ENCODE measurements around the gene CCNL1. TPM values are rescaled to one million over a fixed set of nuclear protein-coding genes. Genes with fewer than 3 reads are reported as not detected.

Gene CCNL1
- total RNA-seq, 1 experiment from 2014 or later, result 118 TPM

DNA sequence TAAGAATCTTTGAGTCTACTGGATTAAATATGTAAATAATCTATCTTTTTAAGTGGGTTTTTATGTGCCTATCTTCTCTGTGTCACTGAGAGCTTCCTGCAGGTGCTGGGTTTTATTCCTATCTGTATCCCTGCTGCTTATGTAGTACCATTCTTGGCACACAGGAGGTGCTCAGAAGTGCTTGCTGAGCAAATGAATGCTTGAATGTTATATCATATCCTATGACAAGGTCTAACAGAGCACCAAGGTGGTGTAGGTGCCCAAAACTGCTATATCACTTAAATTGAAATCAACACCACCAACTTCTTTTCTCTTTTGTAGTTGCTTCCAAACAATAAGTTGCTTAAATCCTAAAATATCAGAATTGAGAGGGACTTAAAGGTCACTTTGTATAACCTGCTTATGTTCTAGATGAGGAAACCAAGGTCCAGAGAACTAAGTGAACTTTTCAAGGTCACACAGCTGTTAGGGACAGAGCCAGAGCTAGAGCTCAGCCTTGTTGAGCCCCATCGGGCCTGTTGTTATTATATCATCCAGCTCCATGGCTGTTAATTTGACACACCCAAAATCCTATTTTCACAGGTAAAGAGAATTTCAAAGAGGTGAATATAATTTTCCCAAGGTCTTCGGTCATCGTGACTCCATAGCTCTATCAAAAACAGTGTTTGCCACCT lies 46.0 kb downstream of the CCNL1 start:
- intact Hi-C loops (cut with micrococcal nuclease; ENCODE audit: unreplicated experiment) (no loop called here), in situ Hi-C loops (cut with HindIII; ENCODE audit: low pct_unique_long_range_greater_than_20kb, low sequenced_read_pairs) (no loop called here)
- Histone ChIP-seq H3K27ac (ENCODE audit: low read length) (no peak overlapping the region), H3K4me3 (ENCODE audit: low read depth in 2 of 2, low read length in 2 of 2) (no peak overlapping the region), H3K9me3 (ENCODE audit: control insufficient read depth, insufficient read depth, low read depth, low read length) (no peaks in the 10 kb centered on the region), H3K36me3 (ENCODE audit: control insufficient read depth, insufficient read depth, low read length) (no peaks in the 10 kb centered on the region), H3K4me1 (ENCODE audit: control insufficient read depth, insufficient read depth, low read length) (no peaks in the 10 kb centered on the region), H3K27me3 (ENCODE audit: control insufficient read depth, insufficient read depth, low read length) (no peaks in the 10 kb centered on the region)
- TF ChIP-seq TCF7L2 (IDR thresholded peaks at IDR 0.05; ENCODE audit: low read depth, low read length) (no peak), POLR2AphosphoS5 (IDR thresholded peaks at IDR 0.05; ENCODE audit: low read depth, low read length) (no peak), SIN3A (IDR thresholded peaks at IDR 0.05; ENCODE audit: borderline replicate concordance, insufficient read depth, low read depth, low read length) (no peak), CTCF (IDR thresholded peaks at IDR 0.05) (no peak)
- TF ChIP-seq, protein P1, sequence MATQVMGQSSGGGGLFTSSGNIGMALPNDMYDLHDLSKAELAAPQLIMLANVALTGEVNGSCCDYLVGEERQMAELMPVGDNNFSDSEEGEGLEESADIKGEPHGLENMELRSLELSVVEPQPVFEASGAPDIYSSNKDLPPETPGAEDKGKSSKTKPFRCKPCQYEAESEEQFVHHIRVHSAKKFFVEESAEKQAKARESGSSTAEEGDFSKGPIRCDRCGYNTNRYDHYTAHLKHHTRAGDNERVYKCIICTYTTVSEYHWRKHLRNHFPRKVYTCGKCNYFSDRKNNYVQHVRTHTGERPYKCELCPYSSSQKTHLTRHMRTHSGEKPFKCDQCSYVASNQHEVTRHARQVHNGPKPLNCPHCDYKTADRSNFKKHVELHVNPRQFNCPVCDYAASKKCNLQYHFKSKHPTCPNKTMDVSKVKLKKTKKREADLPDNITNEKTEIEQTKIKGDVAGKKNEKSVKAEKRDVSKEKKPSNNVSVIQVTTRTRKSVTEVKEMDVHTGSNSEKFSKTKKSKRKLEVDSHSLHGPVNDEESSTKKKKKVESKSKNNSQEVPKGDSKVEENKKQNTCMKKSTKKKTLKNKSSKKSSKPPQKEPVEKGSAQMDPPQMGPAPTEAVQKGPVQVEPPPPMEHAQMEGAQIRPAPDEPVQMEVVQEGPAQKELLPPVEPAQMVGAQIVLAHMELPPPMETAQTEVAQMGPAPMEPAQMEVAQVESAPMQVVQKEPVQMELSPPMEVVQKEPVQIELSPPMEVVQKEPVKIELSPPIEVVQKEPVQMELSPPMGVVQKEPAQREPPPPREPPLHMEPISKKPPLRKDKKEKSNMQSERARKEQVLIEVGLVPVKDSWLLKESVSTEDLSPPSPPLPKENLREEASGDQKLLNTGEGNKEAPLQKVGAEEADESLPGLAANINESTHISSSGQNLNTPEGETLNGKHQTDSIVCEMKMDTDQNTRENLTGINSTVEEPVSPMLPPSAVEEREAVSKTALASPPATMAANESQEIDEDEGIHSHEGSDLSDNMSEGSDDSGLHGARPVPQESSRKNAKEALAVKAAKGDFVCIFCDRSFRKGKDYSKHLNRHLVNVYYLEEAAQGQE (IDR thresholded peaks at IDR 0.05; ENCODE audit: insufficient read depth in 1 of 2, low read depth in 2 of 2, low read length in 1 of 2), result no peak
- DNase-seq (ENCODE audit: low read depth, low spot score) (no peak), ATAC-seq (no peak)
- no TSS peak for BruUV-seq (replicated peaks)
- ChIA-PET POLR2A (interaction anchor here (1.0 kb wide), 1 partner anchor 25 kb away, joined by 3 read pairs; no protein-coding TSS in a partner anchor), CTCF (no interaction called here)

GRCh38 chr3:157112536-157112935 lies 47.4 kb downstream of the CCNL1 start:
- Histone ChIP-seq H3K27ac (ENCODE audit: low read length) (no peak overlapping the region), H3K4me3 (ENCODE audit: low read depth in 2 of 2, low read length in 2 of 2) (no peak overlapping the region), H3K4me1 (ENCODE audit: control insufficient read depth, insufficient read depth, low read length) (no peaks in the 10 kb centered on the region), H3K36me3 (ENCODE audit: control insufficient read depth, insufficient read depth, low read length) (no peaks in the 10 kb centered on the region), H3K27me3 (ENCODE audit: control insufficient read depth, insufficient read depth, low read length) (no peaks in the 10 kb centered on the region), H3K9me3 (ENCODE audit: control insufficient read depth, insufficient read depth, low read depth, low read length) (no peaks in the 10 kb centered on the region)
- no peak for DNase-seq (ENCODE audit: low read depth, low spot score)
- ATAC-seq, result no peak
- TF ChIP-seq, protein P1 (IDR thresholded peaks at IDR 0.05; ENCODE audit: insufficient read depth in 1 of 2, low read depth in 2 of 2, low read length in 1 of 2), result no peak
- TF ChIP-seq TCF7L2 (IDR thresholded peaks at IDR 0.05; ENCODE audit: low read depth, low read length), result no peak
- TF ChIP-seq SIN3A (IDR thresholded peaks at IDR 0.05; ENCODE audit: borderline replicate concordance, insufficient read depth, low read depth, low read length), result no peak
- no peak for TF ChIP-seq CTCF (IDR thresholded peaks at IDR 0.05)
- no peak for TF ChIP-seq POLR2AphosphoS5 (IDR thresholded peaks at IDR 0.05; ENCODE audit: low read depth, low read length)
- no TSS peak for BruUV-seq (replicated peaks)
- intact Hi-C loops (cut with micrococcal nuclease; ENCODE audit: unreplicated experiment) (no loop called here), in situ Hi-C loops (cut with HindIII; ENCODE audit: low pct_unique_long_range_greater_than_20kb, low sequenced_read_pairs) (no loop called here)
- ChIA-PET POLR2A (no interaction called here), CTCF (no interaction called here)

Measured in Panc1 (cell line).